Epithelial cell of proximal tubule (primary cell): ENCODE results near the gene SLC1A2. TPM values are rescaled to one million over a fixed set of nuclear protein-coding genes. Genes with fewer than 3 reads are reported as not detected.

ENCODE experiments used
- DNase-seq: peaks from one replicate; pipeline ENCODE4 v3.0.0-alpha.2; 2011; ENCODE audit warnings: low read depth
- H3K4me3 ChIP-seq: 2 replicates; pipeline ENCODE4 v1.5.1; 2011; ENCODE audit warnings: low read depth, mild to moderate bottlenecking, low read length
- CTCF ChIP-seq: conservative IDR thresholded peaks from 2 replicates; pipeline ENCODE4 v1.5.1; 2012; ENCODE audit warnings: low read depth, mild to moderate bottlenecking, low read length
- total RNA-seq: library from RNA; depleted of rRNA; stranded (reverse); fragments of >200 nt; gene quantifications from 2 replicates; pipeline ENCODE4 v1.2.3, GENCODE V29; 2015

The SLC1A2 gene
- total RNA-seq, 1 donor from 2014 or later, result not detected

- no peak overlapping the region for H3K4me3 ChIP-seq
- TF ChIP-seq CTCF, result no peak
- no peak for DNase-seq
Measured at GRCh38 chr11:35288817-35289541, 130.4 kb downstream of the SLC1A2 start.

- H3K4me3 ChIP-seq, result no peak overlapping the region
- TF ChIP-seq CTCF, result no peak
- DNase-seq, result no peak
Measured at GRCh38 chr11:35288309-35288708, 131.0 kb downstream of the SLC1A2 start.

- no peak for TF ChIP-seq CTCF
- DNase-seq, result no peak
- H3K4me3 ChIP-seq, result no peak overlapping the region
Measured at GRCh38 chr11:35287344-35287890, 131.9 kb downstream of the SLC1A2 start.

GRCh38 chr11:35286126-35286525 lies 133.2 kb downstream of the SLC1A2 start:
- TF ChIP-seq CTCF, result no peak
- H3K4me3 ChIP-seq, result no peak overlapping the region
- no peak for DNase-seq

GRCh38 chr11:35285471-35285870 lies 133.9 kb downstream of the SLC1A2 start:
- no peak for DNase-seq
- H3K4me3 ChIP-seq, result no peak overlapping the region
- TF ChIP-seq CTCF, result no peak

GRCh38 chr11:35282221-35282882 lies 137.0 kb downstream of the SLC1A2 start:
- H3K4me3 ChIP-seq, result no peak overlapping the region
- TF ChIP-seq CTCF, result no peak
- peak; percentile 70 for DNase-seq

- no peak overlapping the region for H3K4me3 ChIP-seq
- DNase-seq, result no peak
- TF ChIP-seq CTCF, result no peak
Measured at GRCh38 chr11:35281169-35281688, 138.1 kb downstream of the SLC1A2 start.
